Measurements from ENCODE around the gene RTP4.

DNA sequence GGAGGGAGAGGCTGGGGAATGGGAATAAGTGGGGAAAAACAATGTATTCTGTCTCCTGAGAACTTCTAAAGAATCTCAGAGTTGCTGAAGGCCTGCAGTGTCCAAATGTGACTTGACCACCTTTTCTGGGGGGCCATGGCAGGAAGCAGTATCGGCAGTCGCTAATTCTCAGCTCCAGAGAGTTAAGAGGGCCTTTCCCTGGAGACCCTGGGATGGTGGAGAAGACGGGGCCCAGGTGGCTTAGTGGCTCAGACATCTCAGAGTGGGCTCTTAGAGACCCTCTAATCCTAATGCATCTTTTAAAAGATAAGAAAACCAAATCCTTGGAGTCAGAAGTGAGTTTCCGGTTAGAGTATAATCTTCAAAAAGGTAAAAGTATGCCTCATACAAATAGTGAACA, 15.1 kb downstream of the RTP4 start:
- TF ChIP-seq CTCF (IDR thresholded peaks at IDR 0.05) (no peak), EZH2phosphoT487 (IDR thresholded peaks at IDR 0.05) (no peak)

All from neural progenitor cell (in vitro differentiated cells).